ENCODE data around the gene KCTD5.
A peak's percentile ranks its signal among the peaks of the same experiment; 100 is the strongest.

The KCTD5 gene

GRCh38 chr16:2707368-2708289 lies 25.3 kb downstream of the KCTD5 start:
- H3K27ac ChIP-seq: no peak overlapping the region
- DNase-seq (ENCODE audit: low read depth, low spot score): no peak

- H3K27ac ChIP-seq: no peak overlapping the region
- DNase-seq (ENCODE audit: low read depth, low spot score): no peak
Observed at GRCh38 chr16:2708290-2708639, 25.9 kb downstream of the KCTD5 start.

- DNase-seq (ENCODE audit: low read depth, low spot score): no peak
- no peak overlapping the region for H3K27ac ChIP-seq
Observed at GRCh38 chr16:2708955-2709587, 26.7 kb downstream of the KCTD5 start.

DNA sequence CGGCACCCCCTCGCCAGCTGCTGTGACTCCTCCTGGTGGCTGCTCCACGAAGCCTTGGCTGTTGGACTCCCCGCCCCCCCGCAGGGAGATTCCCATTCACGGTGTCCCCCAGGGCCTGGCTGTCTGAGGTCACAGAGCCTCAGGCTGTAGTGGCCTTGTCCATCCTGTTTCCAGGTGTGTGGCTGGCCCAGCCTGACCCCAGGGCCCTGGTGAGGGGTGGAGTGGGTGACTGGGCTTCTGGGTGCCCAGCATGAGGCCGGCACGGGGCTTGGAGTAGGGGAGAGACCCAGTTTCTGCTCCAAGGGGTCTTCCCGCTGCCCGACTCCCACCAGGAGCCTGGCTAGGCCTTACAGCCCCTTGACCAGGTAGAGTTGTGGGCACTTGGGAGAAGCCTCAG lies 27.3 kb downstream of the KCTD5 start:
- no peak for DNase-seq (ENCODE audit: low read depth, low spot score)
- H3K27ac ChIP-seq: no peak overlapping the region

DNA sequence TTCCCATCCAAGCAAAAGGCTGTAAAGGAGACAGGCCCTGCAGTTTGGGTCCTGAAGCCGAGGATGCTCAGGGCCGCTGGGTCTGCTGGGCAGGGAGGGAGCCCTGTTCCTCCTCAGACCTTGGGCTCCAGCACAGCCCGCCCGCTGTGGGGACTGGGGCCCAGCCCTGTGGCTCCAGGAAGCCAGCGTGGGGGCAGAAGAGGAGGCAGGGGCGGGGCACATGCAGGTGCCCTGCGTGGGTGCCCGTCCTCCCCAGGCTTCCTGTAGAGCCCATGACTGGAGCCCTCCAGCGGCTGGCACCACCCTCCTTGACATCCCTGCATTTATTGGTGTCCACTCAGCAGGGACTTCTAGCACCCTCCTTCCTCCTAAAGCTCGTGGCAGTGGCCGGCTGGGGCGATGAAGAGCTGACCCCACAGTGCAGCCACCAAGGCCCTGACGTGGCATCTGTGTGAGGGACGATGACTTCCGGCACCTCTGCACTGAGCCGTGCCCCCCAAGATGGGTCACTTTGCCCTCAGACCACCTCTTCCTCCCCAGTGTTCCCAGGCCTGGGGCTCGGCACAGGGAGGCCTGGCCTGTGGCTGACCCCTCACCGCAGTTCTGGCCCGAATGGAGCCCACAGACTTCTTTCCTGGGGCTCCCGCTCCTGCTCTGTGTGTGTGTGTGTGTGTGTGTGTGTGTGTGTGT lies 27.8 kb downstream of the KCTD5 start:
- H3K27ac ChIP-seq: no peak overlapping the region
- DNase-seq (ENCODE audit: low read depth, low spot score): no peak

DNA sequence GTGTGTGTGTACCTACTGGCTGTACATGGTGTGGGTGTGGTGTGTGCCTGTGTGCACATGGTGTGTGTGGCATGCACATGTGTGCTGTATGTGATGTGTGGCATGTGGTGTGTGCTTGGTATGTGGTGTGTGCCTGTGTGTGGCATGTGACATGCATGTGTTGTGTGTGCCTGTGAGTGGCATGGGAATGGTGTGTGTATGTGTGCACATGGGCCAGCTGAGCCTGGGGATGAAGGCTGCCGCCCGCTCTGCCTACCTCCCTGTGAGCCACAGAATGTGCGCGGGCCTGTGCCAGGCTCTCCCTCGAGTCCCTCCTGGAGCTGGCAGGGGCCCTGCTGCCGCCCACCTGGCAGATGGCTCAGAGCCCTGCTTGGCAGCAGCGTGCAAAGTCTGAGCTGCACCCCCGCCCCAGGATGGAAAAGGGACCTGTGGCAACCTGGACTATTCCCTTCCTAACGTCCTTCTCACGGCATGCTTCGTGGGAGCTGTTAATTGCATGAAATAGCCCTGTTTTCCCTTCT lies 28.4 kb downstream of the KCTD5 start:
- no peak for DNase-seq (ENCODE audit: low read depth, low spot score)
- H3K27ac ChIP-seq: no peak overlapping the region

DNA sequence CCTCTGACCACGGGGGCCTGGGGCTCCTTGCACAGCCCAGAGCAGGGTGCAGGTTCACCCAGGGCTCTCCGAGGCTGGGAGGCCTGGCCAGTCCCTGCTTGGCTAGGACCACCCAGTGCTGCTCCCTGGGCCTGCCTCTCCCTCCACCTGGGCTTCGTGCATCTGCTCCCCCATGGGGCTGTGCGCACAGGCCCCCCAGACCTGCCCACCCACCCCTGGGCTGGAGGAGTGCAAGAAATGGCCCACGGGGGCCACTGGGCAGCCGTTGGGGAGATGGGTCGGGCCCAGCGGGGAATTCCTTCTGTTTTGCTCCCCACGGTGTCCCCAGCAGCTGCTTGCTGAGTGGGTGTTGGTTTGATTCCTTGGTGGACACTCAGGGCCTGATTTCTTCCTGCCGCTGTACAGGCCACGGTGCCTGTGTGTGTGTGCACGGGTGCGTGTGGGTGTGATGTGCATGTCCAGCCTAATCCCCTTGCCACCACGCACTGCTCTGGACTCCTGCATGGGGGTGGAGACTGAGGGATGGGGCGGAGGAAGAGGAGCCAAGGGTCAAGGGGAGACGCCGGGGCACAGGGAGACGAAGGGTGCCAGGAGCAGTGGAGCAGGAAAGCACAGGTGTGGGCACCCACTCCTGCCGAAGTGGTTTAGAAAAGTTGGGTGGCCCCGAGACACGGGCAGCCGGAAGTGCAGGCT lies 29.2 kb downstream of the KCTD5 start:
- DNase-seq (ENCODE audit: low read depth, low spot score): no peak
- H3K27ac ChIP-seq: no peak overlapping the region

GRCh38 chr16:2712063-2712441 lies 29.7 kb downstream of the KCTD5 start:
- H3K27ac ChIP-seq: no peak overlapping the region
- no peak for DNase-seq (ENCODE audit: low read depth, low spot score)

DNA sequence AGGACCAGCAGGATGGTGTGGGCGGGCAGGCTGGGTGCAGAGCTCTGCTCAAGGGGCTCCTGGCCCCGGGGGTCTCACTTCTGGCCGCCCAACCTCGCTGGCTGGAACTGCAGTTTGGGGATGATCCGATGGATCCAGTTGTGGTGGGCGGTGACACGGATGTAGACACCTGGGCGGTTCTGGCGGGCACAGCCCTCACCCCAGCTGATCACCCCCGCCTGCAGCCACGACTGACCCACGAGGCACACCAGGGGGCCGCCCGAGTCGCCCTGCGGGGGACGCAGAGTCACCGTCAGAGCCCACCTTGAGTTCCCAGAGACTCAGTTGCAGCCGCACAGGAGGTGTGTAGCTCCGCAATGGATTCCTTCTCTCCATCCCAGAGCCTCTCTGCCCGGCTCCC lies 30.2 kb downstream of the KCTD5 start:
- H3K27ac ChIP-seq: no peak overlapping the region
- no peak for DNase-seq (ENCODE audit: low read depth, low spot score)

- DNase-seq (ENCODE audit: low read depth, low spot score): no peak
- no peak overlapping the region for H3K27ac ChIP-seq
Observed at GRCh38 chr16:2713523-2713922, 31.2 kb downstream of the KCTD5 start.

DNA sequence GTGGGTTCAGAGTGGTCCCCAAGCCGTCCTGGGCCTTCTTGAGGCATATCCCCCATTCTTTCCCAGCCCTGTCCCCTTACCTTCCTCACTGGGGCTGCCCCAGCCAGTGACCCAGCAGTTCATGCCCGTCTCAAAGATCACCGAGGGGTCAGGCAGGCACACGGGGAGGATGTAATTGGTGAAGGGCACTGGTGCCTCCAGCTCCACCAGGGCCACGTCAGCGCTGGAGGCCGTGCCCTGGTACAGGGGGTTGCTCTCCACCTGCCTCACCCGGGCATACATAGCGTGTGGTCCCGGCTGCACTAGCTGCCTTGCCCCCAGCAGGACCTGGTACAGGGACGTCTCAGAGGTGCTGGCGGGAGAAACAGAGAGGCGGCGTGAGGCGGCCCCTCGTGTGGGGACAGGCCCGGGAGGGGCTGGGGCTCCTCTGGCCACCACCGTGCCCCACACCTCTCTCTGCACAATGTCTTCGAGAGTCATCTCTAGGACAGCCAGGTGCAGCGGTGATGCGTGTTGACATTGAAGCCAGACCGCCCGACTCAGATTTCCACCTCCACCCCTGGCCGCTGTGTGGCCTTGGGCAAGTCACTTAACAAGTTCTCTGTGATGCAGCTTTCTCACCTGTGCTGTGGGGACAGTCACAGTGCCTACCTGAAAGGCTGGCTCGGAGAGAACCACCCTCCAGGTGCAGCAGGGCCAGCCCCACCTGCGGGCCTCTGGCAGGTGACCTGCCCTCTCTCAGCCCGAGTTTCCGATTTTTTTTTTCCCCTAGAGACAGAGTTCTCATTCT lies 31.9 kb downstream of the KCTD5 start:
- H3K27ac ChIP-seq: no peak overlapping the region
- no peak for DNase-seq (ENCODE audit: low read depth, low spot score)

DNA sequence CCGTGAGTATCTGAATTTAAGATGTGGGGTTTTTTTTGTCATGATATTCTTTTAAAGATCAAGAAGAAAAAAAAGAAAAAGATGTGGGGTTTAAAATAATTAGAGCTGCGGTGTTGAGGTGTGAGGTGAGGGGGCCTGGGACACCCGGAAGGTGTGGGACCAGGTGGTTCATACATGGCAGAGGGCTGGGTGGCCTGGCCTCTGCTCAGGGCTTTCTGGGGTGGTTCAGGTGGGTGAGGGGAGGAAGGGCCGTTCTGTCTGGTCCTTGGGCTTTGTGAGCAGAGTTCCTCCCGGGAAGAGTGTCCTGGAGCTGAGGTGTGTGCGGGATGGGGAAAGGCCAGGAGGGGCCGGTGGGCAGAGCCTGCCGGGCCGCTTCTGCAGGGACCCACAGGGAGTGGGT lies 32.7 kb downstream of the KCTD5 start:
- no peak overlapping the region for H3K27ac ChIP-seq
- DNase-seq (ENCODE audit: low read depth, low spot score): no peak

- H3K27ac ChIP-seq: no peak overlapping the region
- no peak for DNase-seq (ENCODE audit: low read depth, low spot score)
Observed at GRCh38 chr16:2715519-2715918, 33.2 kb downstream of the KCTD5 start.

DNA sequence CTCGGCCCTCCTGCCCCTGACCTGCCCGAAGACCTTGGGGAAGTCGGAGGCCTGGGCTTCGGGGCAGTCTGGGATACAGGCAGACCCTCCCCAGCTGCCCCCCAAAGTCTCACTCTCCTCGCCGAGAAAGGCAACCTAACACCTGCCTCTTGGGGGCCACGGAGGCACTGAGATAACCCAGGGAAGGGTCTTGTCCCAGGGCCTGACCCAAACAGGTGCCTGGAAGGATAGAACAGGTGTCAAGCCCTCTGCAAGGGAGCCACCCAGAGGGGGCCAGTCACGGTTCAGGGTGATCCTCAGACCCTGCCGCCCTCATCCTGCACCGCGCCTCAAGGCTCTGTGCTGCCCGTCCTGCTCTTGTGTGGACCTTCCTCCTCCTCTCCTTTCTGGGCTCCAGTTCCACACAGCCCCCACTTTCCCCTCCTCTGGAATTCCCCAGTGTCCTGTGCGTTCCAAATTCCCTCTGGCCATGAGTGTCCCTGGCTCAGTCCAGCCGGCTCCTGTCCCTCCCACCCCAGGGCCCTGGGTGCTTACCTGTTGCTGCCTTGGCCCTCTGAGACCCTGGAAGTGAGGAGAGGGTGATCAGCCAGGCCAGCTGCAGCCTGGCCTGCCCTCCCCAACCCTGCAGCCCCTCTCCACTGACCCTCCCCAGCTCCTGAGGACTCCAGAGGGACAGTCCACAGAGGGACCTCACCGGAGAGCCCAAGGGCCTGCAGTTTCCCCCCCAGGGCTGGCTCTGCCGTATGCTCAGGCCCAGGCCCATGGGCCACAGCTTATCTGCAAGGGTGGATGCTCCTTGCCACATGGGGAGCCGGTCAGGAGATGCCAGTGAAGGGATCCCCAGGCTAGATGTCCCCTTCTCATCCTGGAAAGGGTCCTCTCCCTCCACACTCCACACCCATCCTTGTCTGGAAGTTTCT lies 33.9 kb downstream of the KCTD5 start:
- DNase-seq (ENCODE audit: low read depth, low spot score): no peak
- no peak overlapping the region for H3K27ac ChIP-seq

GRCh38 chr16:2716948-2717347 lies 34.6 kb downstream of the KCTD5 start:
- no peak for DNase-seq (ENCODE audit: low read depth, low spot score)
- H3K27ac ChIP-seq: no peak overlapping the region

GRCh38 chr16:2717383-2718263 lies 35.3 kb downstream of the KCTD5 start:
- DNase-seq (ENCODE audit: low read depth, low spot score): no peak
- no peak overlapping the region for H3K27ac ChIP-seq

- DNase-seq (ENCODE audit: low read depth, low spot score): peak; percentile 31
- peak overlapping the region; percentile 84 for H3K27ac ChIP-seq
Observed at GRCh38 chr16:2719328-2720063, 37.2 kb downstream of the KCTD5 start.

Measured in epithelial cell of prostate (primary cell).